Measurements from ENCODE around the gene FBXO27. TPM values are rescaled to one million over a fixed set of nuclear protein-coding genes. Genes with fewer than 3 reads are reported as not detected.
"Not testable (repeated sequence)": the region's sequence is repeated elsewhere in the genome, so short reads cannot be mapped to it uniquely, and the experiment has no call there.

Gene FBXO27
- total RNA-seq, 1 experiment from 2014 or later = 52.2 TPM

- DNase-seq (ENCODE audit: low spot score) = no peak
- in situ Hi-C loops (cut with HindIII; ENCODE audit: low sequenced_read_pairs) = no loop called here
These were observed 13.9 kb upstream of the FBXO27 start for GRCh38 chr19:39046037-39046821.

- in situ Hi-C loops (cut with HindIII; ENCODE audit: low sequenced_read_pairs) = no loop called here
These were observed 13.2 kb upstream of the FBXO27 start for GRCh38 chr19:39045506-39045905.

GRCh38 chr19:39038098-39038497 lies 5.7 kb upstream of the FBXO27 start:
- in situ Hi-C loops (cut with HindIII; ENCODE audit: low sequenced_read_pairs) = no loop called here
- peak; percentile 81 for DNase-seq (ENCODE audit: low spot score)

More at GRCh38 chr19:39045506-39045905, 13.2 kb upstream of the FBXO27 start:
- DNase-seq (ENCODE audit: low spot score) = no peak

GRCh38 chr19:39037194-39037593 lies 4.8 kb upstream of the FBXO27 start:
- in situ Hi-C loops (cut with HindIII; ENCODE audit: low sequenced_read_pairs) = no loop called here
- DNase-seq (ENCODE audit: low spot score) = no peak

- in situ Hi-C loops (cut with HindIII; ENCODE audit: low sequenced_read_pairs) = no loop called here
- DNase-seq (ENCODE audit: low spot score) = no peak
These were observed 4.2 kb upstream of the FBXO27 start for GRCh38 chr19:39036581-39036980.

GRCh38 chr19:39031368-39032062 lies 834 bp downstream of the FBXO27 start:
- DNase-seq (ENCODE audit: low spot score) = peak; percentile 96
- in situ Hi-C loops (cut with HindIII; ENCODE audit: low sequenced_read_pairs) = no loop called here

- in situ Hi-C loops (cut with HindIII; ENCODE audit: low sequenced_read_pairs) = no loop called here
- no peak for DNase-seq (ENCODE audit: low spot score)
These were observed 1.4 kb downstream of the FBXO27 start for GRCh38 chr19:39030854-39031367.

- in situ Hi-C loops (cut with HindIII; ENCODE audit: low sequenced_read_pairs) = no loop called here
- no peak for DNase-seq (ENCODE audit: low spot score)
These were observed 7.3 kb downstream of the FBXO27 start for GRCh38 chr19:39024875-39025641.

GRCh38 chr19:39021063-39021462 lies 11.3 kb downstream of the FBXO27 start:
- DNase-seq (ENCODE audit: low spot score) = no peak
- in situ Hi-C loops (cut with HindIII; ENCODE audit: low sequenced_read_pairs) = no loop called here

GRCh38 chr19:39017646-39018045 lies 14.7 kb downstream of the FBXO27 start:
- DNase-seq (ENCODE audit: low spot score) = no peak
- in situ Hi-C loops (cut with HindIII; ENCODE audit: low sequenced_read_pairs) = no loop called here

GRCh38 chr19:39017026-39017425 lies 15.3 kb downstream of the FBXO27 start:
- in situ Hi-C loops (cut with HindIII; ENCODE audit: low sequenced_read_pairs) = no loop called here
- DNase-seq (ENCODE audit: low spot score) = no peak

- DNase-seq (ENCODE audit: low spot score) = peak; percentile 83
- in situ Hi-C loops (cut with HindIII; ENCODE audit: low sequenced_read_pairs) = no loop called here
These were observed 18.3 kb downstream of the FBXO27 start for GRCh38 chr19:39014037-39014436.

GRCh38 chr19:39009001-39009400 lies 23.3 kb downstream of the FBXO27 start:
- no peak for DNase-seq (ENCODE audit: low spot score)
- in situ Hi-C loops (cut with HindIII; ENCODE audit: low sequenced_read_pairs) = no loop called here

- no peak for DNase-seq (ENCODE audit: low spot score)
- in situ Hi-C loops (cut with HindIII; ENCODE audit: low sequenced_read_pairs) = no loop called here
These were observed 24.2 kb downstream of the FBXO27 start for GRCh38 chr19:39008137-39008536.

- no peak for DNase-seq (ENCODE audit: low spot score)
- in situ Hi-C loops (cut with HindIII; ENCODE audit: low sequenced_read_pairs) = no loop called here
These were observed 25.3 kb downstream of the FBXO27 start for GRCh38 chr19:39007096-39007495.

GRCh38 chr19:39004403-39004802 lies 27.9 kb downstream of the FBXO27 start:
- in situ Hi-C loops (cut with HindIII; ENCODE audit: low sequenced_read_pairs) = no loop called here
- no peak for DNase-seq (ENCODE audit: low spot score)

- in situ Hi-C loops (cut with HindIII; ENCODE audit: low sequenced_read_pairs) = no loop called here
- no peak for DNase-seq (ENCODE audit: low spot score)
These were observed 28.6 kb downstream of the FBXO27 start for GRCh38 chr19:39003796-39004195.

GRCh38 chr19:39003188-39003587 lies 29.2 kb downstream of the FBXO27 start:
- in situ Hi-C loops (cut with HindIII; ENCODE audit: low sequenced_read_pairs) = no loop called here
- no peak for DNase-seq (ENCODE audit: low spot score)

GRCh38 chr19:39001041-39001440 lies 31.3 kb downstream of the FBXO27 start:
- no peak for DNase-seq (ENCODE audit: low spot score)
- in situ Hi-C loops (cut with HindIII; ENCODE audit: low sequenced_read_pairs) = no loop called here

- in situ Hi-C loops (cut with HindIII; ENCODE audit: low sequenced_read_pairs); DNase-seq (ENCODE audit: low spot score): not testable (repeated sequence)
These were observed 34.8 kb downstream of the FBXO27 start for GRCh38 chr19:38997576-38997975.
